Body of pancreas (tissue), 4 donors: ENCODE results near the gene RFX8.

ENCODE experiments used
- CTCF ChIP-seq, 7 experiments: fragments of 450-650 bp in 4 of 7; fragments of 200-600 bp in 3 of 7; sonication (generic) in 3 of 7; IDR thresholded peaks; one replicate each; pipeline ENCODE4 v1.5.1; 2016 to 2019; ENCODE audit warnings: antibody characterized with exemption in 7 of 7
- POLR2A ChIP-seq, 3 donors: fragments of 450-650 bp; IDR thresholded peaks; one replicate each; pipeline ENCODE4 v1.6.1; 2016; ENCODE audit warnings: antibody characterized with exemption in 3 of 3, mild to moderate bottlenecking in 2 of 3

GRCh38 chr2:101379091-101379490 lies 95.8 kb downstream of the RFX8 start:
- TF ChIP-seq CTCF (IDR thresholded peaks at IDR 0.05) (no peak), POLR2A (IDR thresholded peaks at IDR 0.05) (no peak)
